MM.1S (cell line): ENCODE results near the gene EFNA2.

Experiments used
- DNase-seq: peaks from one replicate; pipeline ENCODE4 v3.0.0-alpha.2; 2015
- H2AFZ ChIP-seq: fragments of 300-600 bp; sonication (generic); 2 replicates; pipeline ENCODE4 v1.6.0; 2016; ENCODE audit warnings: antibody characterized with exemption, low read length
- H3F3A ChIP-seq: fragments of 300-600 bp; sonication (generic); 2 replicates; pipeline ENCODE4 v1.6.1; 2016; ENCODE audit warnings: mild to moderate bottlenecking, antibody characterized with exemption, low read length, moderate library complexity, mixed read lengths; ENCODE audit not compliant: insufficient read depth
- H3K27ac ChIP-seq: fragments of 300-600 bp; sonication (generic); 2 replicates; pipeline ENCODE4 v1.5.1; 2016; ENCODE audit warnings: mild to moderate bottlenecking, low read length
- H3K27me3 ChIP-seq: fragments of 300-600 bp; sonication (generic); replicated peaks from 2 replicates; pipeline ENCODE4 v1.6.0; 2016; ENCODE audit warnings: low read length; ENCODE audit not compliant: insufficient read depth
- H3K36me3 ChIP-seq: fragments of 300-600 bp; sonication (generic); replicated peaks from 2 replicates; pipeline ENCODE4 v1.6.1; 2016; ENCODE audit warnings: mild to moderate bottlenecking, low read length, mixed read lengths; ENCODE audit not compliant: insufficient read depth
- H3K4me1 ChIP-seq: fragments of 300-600 bp; sonication (generic); 2 replicates; pipeline ENCODE4 v1.6.1; 2016; ENCODE audit warnings: low read length, mixed read lengths
- H3K4me2 ChIP-seq: fragments of 300-600 bp; sonication (generic); 2 replicates; pipeline ENCODE4 v1.6.0; 2016; ENCODE audit warnings: low read depth, low read length
- H3K4me3 ChIP-seq: fragments of 300-600 bp; sonication (generic); 2 replicates; pipeline ENCODE4 v1.5.1; 2016; ENCODE audit warnings: low read length, mixed read lengths
- H3K79me2 ChIP-seq: fragments of 300-600 bp; sonication (generic); 2 replicates; pipeline ENCODE4 v1.6.1; 2016; ENCODE audit warnings: mixed run types, low read length, mixed read lengths
- H3K9ac ChIP-seq: fragments of 300-600 bp; sonication (generic); 2 replicates; pipeline ENCODE4 v1.6.1; 2016; ENCODE audit warnings: low read length, mixed read lengths
- H3K9me2 ChIP-seq: fragments of 300-600 bp; sonication (generic); replicated peaks from 2 replicates; pipeline ENCODE4 v1.6.1; 2016; ENCODE audit warnings: mild to moderate bottlenecking, low read length, mixed read lengths; ENCODE audit not compliant: insufficient read depth
- H3K9me3 ChIP-seq: fragments of 300-600 bp; sonication (generic); replicated peaks from 2 replicates; pipeline ENCODE4 v1.6.1; 2016; ENCODE audit warnings: mild to moderate bottlenecking, low read length, mixed read lengths; ENCODE audit not compliant: insufficient read depth
- H4K20me1 ChIP-seq: fragments of 300-600 bp; sonication (generic); 2 replicates; pipeline ENCODE4 v1.6.1; 2016; ENCODE audit warnings: mild to moderate bottlenecking, low read length, moderate library complexity, mixed read lengths; ENCODE audit not compliant: insufficient read depth
- EZH2 ChIP-seq: fragments of 300-600 bp; sonication (generic); optimal IDR thresholded peaks from 2 replicates; pipeline ENCODE3; 2017; ENCODE audit warnings: low read depth, mild to moderate bottlenecking, antibody characterized with exemption, low read length, mixed read lengths
- EZH2phosphoT487 ChIP-seq: fragments of 300-600 bp; sonication (generic); IDR thresholded peaks from 2 replicates; pipeline ENCODE4 v1.6.1; 2018; ENCODE audit warnings: antibody characterized with exemption, low read length
- TF ChIP-seq, protein P1 (sequence below): fragments of 300-600 bp; sonication (generic); IDR thresholded peaks from 2 replicates; pipeline ENCODE4 v1.5.1; 2016; ENCODE audit warnings: antibody characterized with exemption, low read length, mixed read lengths

Gene EFNA2

GRCh38 chr19:1321539-1321938, 35.9 kb downstream of the EFNA2 start:
- Histone ChIP-seq H3K36me3 (no peaks in the 10 kb centered on the region), H2AFZ (no peak overlapping the region), H3K4me2 (no peak overlapping the region), H4K20me1 (no peaks in the 10 kb centered on the region), H3K27ac (no peak overlapping the region), H3K79me2 (no peaks in the 10 kb centered on the region), H3K9ac (no peak overlapping the region), H3K4me3 (no peak overlapping the region), H3F3A (no peaks in the 10 kb centered on the region), H3K27me3 (peaks cover 97% of the 10 kb centered on the region), H3K9me3 (no peaks in the 10 kb centered on the region), H3K9me2 (no peaks in the 10 kb centered on the region), H3K4me1 (no peaks in the 10 kb centered on the region)
- no peak for DNase-seq
- TF ChIP-seq EZH2 = no peak
- TF ChIP-seq EZH2phosphoT487 = no peak; the same call in 1 of the 2 replicates
- TF ChIP-seq, protein P1, sequence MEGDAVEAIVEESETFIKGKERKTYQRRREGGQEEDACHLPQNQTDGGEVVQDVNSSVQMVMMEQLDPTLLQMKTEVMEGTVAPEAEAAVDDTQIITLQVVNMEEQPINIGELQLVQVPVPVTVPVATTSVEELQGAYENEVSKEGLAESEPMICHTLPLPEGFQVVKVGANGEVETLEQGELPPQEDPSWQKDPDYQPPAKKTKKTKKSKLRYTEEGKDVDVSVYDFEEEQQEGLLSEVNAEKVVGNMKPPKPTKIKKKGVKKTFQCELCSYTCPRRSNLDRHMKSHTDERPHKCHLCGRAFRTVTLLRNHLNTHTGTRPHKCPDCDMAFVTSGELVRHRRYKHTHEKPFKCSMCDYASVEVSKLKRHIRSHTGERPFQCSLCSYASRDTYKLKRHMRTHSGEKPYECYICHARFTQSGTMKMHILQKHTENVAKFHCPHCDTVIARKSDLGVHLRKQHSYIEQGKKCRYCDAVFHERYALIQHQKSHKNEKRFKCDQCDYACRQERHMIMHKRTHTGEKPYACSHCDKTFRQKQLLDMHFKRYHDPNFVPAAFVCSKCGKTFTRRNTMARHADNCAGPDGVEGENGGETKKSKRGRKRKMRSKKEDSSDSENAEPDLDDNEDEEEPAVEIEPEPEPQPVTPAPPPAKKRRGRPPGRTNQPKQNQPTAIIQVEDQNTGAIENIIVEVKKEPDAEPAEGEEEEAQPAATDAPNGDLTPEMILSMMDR = no peak

DNA sequence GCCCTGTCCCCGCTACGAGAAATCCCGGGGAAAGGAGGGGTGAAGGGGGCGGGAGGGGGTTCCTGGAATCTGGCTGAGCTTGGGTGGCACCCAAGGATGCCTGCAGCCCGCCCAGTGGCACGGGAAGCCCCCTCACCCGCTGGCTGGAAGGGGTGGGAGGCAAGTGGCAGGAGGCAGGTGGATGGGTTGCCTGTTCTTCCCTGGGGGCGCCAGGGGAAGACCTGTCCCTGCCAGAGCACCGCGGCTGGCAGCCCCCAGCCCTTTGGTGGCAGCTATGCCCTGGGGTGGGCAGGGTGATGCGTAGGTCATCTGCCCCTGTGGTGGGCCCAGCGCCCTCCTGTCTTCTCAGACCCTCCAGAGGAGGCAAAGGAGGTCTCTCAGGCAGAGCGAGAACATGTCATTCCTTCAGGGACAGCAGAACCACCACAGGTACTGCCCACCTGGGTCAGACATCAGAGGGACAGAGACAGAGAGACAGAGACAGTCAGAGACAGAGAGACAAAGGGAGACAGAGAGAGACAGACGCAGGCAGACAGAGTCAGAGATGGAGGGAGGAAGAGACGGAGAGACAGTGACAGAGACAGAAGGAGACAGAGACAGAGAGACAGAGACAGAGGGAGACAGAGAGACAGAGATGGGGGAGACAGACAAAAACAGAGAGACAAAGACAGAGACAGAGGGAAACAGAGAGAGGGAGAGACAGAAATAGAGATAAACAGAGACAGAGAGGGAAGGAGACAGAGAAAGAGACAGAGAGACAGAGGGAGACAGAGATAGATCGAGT, 36.7 kb downstream of the EFNA2 start:
- Histone ChIP-seq H3K9me2 (no peaks in the 10 kb centered on the region), H3K36me3 (no peaks in the 10 kb centered on the region), H3K4me1 (no peaks in the 10 kb centered on the region), H3K4me2 (no peak overlapping the region), H3K27ac (no peak overlapping the region), H4K20me1 (no peaks in the 10 kb centered on the region), H3K79me2 (no peaks in the 10 kb centered on the region), H3K9me3 (no peaks in the 10 kb centered on the region), H3K4me3 (no peak overlapping the region), H3K27me3 (peaks cover 97% of the 10 kb centered on the region), H3F3A (no peaks in the 10 kb centered on the region), H2AFZ (no peak overlapping the region), H3K9ac (no peak overlapping the region)
- TF ChIP-seq EZH2phosphoT487 (no peak), EZH2 (peak; percentile 25)
- DNase-seq = no peak

DNA sequence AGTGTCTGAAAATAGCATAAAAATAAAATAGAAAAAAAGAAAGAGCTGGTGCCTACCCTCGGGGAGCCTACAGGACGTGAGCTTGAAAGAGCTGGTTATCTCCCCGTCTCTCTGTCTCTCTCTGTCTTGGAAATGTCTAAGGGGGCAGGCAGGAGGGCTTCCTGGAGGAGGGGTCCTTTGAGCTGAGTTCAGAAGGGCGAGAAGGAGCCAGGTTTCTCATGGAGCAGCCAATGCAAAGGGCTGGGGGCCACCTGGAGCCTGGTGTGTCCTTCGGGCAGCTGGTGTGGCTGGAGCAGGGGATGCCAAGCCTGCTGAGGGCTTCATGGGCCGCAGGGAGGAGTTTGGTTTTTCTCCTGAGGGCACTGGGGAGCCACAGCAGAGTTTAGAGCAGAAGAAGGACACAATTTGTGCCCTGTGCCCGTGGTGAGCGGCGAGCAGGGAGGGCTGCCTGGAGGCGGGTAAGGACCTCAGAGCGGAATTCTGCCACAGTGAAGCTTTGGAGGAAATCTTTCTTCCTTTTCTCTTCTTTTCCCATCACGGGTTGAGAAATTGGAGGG, 38.7 kb downstream of the EFNA2 start:
- Histone ChIP-seq H3K9me3 (no peaks in the 10 kb centered on the region), H3K9me2 (no peaks in the 10 kb centered on the region), H3K27ac (no peak overlapping the region), H3K79me2 (no peaks in the 10 kb centered on the region), H3K4me1 (no peaks in the 10 kb centered on the region), H3K27me3 (peaks cover 91% of the 10 kb centered on the region), H3F3A (no peaks in the 10 kb centered on the region), H3K36me3 (no peaks in the 10 kb centered on the region), H2AFZ (no peak overlapping the region), H4K20me1 (no peaks in the 10 kb centered on the region), H3K4me2 (peak overlapping the region; percentile 37; the same call in 1 of the 2 replicates), H3K4me3 (no peak overlapping the region), H3K9ac (no peak overlapping the region)
- no peak for TF ChIP-seq EZH2
- no peak for TF ChIP-seq EZH2phosphoT487
- TF ChIP-seq, protein P1 = no peak
- DNase-seq = no peak
